HepG2 (cell line): ENCODE results near the gene C2orf80. TPM values are rescaled to one million over a fixed set of nuclear protein-coding genes. Genes with fewer than 3 reads are reported as not detected.
A peak's percentile ranks its signal among the peaks of the same experiment; 100 is the strongest.

Experiments used
- ATAD3A ChIP-seq: sonication (generic); formaldehyde crosslinking; IDR thresholded peaks from 2 replicates; pipeline ENCODE4 v1.4.0; 2020; ENCODE audit warnings: missing genetic modification reagents
- ATF7-NPFF ChIP-seq: sonication (generic); formaldehyde crosslinking; IDR thresholded peaks from 2 replicates; pipeline ENCODE4 v1.8.1; 2023; ENCODE audit warnings: mild to moderate bottlenecking, low read depth, missing genetic modification reagents, moderate library complexity
- DNMT3B ChIP-seq: conservative IDR thresholded peaks from 2 replicates; pipeline ENCODE4 v1.6.1; 2016; ENCODE audit warnings: missing biosample characterization, control low read depth
- E2F5 ChIP-seq: sonication (generic); formaldehyde crosslinking; conservative IDR thresholded peaks from 2 replicates; pipeline ENCODE4 v1.4.0; 2020; ENCODE audit warnings: missing genetic modification reagents
- HDAC1 ChIP-seq: sonication (generic); formaldehyde crosslinking; IDR thresholded peaks from 2 replicates; pipeline ENCODE4 v1.5.1; 2020; ENCODE audit warnings: mild to moderate bottlenecking, missing genetic modification reagents
- JUNB ChIP-seq: sonication (generic); formaldehyde crosslinking; IDR thresholded peaks from 2 replicates; pipeline ENCODE4 v1.8.0; 2022; ENCODE audit warnings: missing genetic modification reagents, mild to moderate bottlenecking, borderline replicate concordance
- MTERF4 ChIP-seq: sonication (generic); formaldehyde crosslinking; IDR thresholded peaks from 2 replicates; pipeline ENCODE4 v1.8.0; 2023; ENCODE audit warnings: mild to moderate bottlenecking, missing genetic modification reagents
- MTF1 ChIP-seq: sonication (generic); formaldehyde crosslinking; IDR thresholded peaks from 2 replicates; pipeline ENCODE4 v1.5.0; 2020; ENCODE audit warnings: missing genetic modification reagents
- NFKB2 ChIP-seq: sonication (generic); formaldehyde crosslinking; IDR thresholded peaks from 2 replicates; pipeline ENCODE4 v1.4.0; 2020; ENCODE audit warnings: missing genetic modification reagents, borderline replicate concordance
- NR0B2 ChIP-seq: sonication (generic); formaldehyde crosslinking; IDR thresholded peaks from 2 replicates; pipeline ENCODE4 v1.4.0; 2020; ENCODE audit warnings: mild to moderate bottlenecking, missing genetic modification reagents
- RAD21 ChIP-seq: fragments of 450-650 bp; formaldehyde crosslinking; IDR thresholded peaks from 2 replicates; pipeline ENCODE4 v1.5.0; 2020; ENCODE audit warnings: mild to moderate bottlenecking
- SMARCC2 ChIP-seq: fragments of 450-650 bp; IDR thresholded peaks from 2 replicates; pipeline ENCODE4 v1.6.1; 2017; ENCODE audit warnings: antibody characterized with exemption, mild to moderate bottlenecking
- SRF ChIP-seq: IDR thresholded peaks from 2 replicates; pipeline ENCODE4 v1.6.1; 2011; ENCODE audit warnings: mild to moderate bottlenecking, low read depth, low read length, moderate library complexity
- TFDP2 ChIP-seq: sonication (generic); formaldehyde crosslinking; IDR thresholded peaks from 2 replicates; pipeline ENCODE4 v1.4.0; 2020; ENCODE audit warnings: missing genetic modification reagents
- THAP8 ChIP-seq: sonication (generic); formaldehyde crosslinking; IDR thresholded peaks from 2 replicates; pipeline ENCODE4 v1.5.1; 2020; ENCODE audit warnings: missing genetic modification reagents, mild to moderate bottlenecking, borderline replicate concordance
- TOE1 ChIP-seq: sonication (generic); formaldehyde crosslinking; IDR thresholded peaks from 2 replicates; pipeline ENCODE4 v1.4.0; 2020; ENCODE audit warnings: mild to moderate bottlenecking, missing genetic modification reagents
- ZC3H4 ChIP-seq: sonication (generic); formaldehyde crosslinking; IDR thresholded peaks from 2 replicates; pipeline ENCODE4 v1.4.0; 2020; ENCODE audit warnings: missing genetic modification reagents, borderline replicate concordance
- ZNF180 ChIP-seq: sonication (generic); formaldehyde crosslinking; IDR thresholded peaks from 2 replicates; pipeline ENCODE4 v1.4.0; 2020; ENCODE audit warnings: low read depth, missing genetic modification reagents, borderline replicate concordance
- ZNF326 ChIP-seq: sonication (generic); formaldehyde crosslinking; IDR thresholded peaks from 2 replicates; pipeline ENCODE4 v1.4.0; 2020; ENCODE audit warnings: missing genetic modification reagents, borderline replicate concordance
- ZNF34 ChIP-seq: sonication (generic); formaldehyde crosslinking; IDR thresholded peaks from 2 replicates; pipeline ENCODE4 v1.4.0; 2020; ENCODE audit warnings: mild to moderate bottlenecking, missing genetic modification reagents, borderline replicate concordance
- ZNF354B ChIP-seq: sonication (generic); formaldehyde crosslinking; IDR thresholded peaks from 2 replicates; pipeline ENCODE4 v1.8.0; 2022; ENCODE audit warnings: mild to moderate bottlenecking, missing genetic modification reagents
- ZNF441 ChIP-seq: sonication (generic); formaldehyde crosslinking; IDR thresholded peaks from 2 replicates; pipeline ENCODE4 v1.7.0; 2021; ENCODE audit warnings: missing genetic modification reagents, borderline replicate concordance
- ZNF567 ChIP-seq: sonication (generic); formaldehyde crosslinking; IDR thresholded peaks from 2 replicates; pipeline ENCODE4 v1.8.1; 2023; ENCODE audit warnings: mild to moderate bottlenecking, missing genetic modification reagents, borderline replicate concordance
- ZNF589 ChIP-seq: sonication (generic); formaldehyde crosslinking; conservative IDR thresholded peaks from 2 replicates; pipeline ENCODE4 v1.8.0; 2022; ENCODE audit warnings: mild to moderate bottlenecking, moderate library complexity, missing genetic modification reagents
- ZNF605 ChIP-seq: sonication (generic); formaldehyde crosslinking; IDR thresholded peaks from 2 replicates; pipeline ENCODE4 v1.8.0; 2022; ENCODE audit warnings: mild to moderate bottlenecking, missing genetic modification reagents
- ZNF75D ChIP-seq: sonication (generic); formaldehyde crosslinking; IDR thresholded peaks from 2 replicates; pipeline ENCODE4 v1.8.1; 2023; ENCODE audit warnings: missing genetic modification reagents, mild to moderate bottlenecking, borderline replicate concordance
- ZNF790 ChIP-seq: sonication (generic); formaldehyde crosslinking; IDR thresholded peaks from 2 replicates; pipeline ENCODE4 v1.8.0; 2022; ENCODE audit warnings: missing genetic modification reagents, mild to moderate bottlenecking, borderline replicate concordance
- polyA plus RNA-seq, 8 experiments: library from polyadenylated mRNA; depleted of rRNA in 3 of 8; stranded (reverse) in 7 of 8; unstranded in 1 of 8; fragments of >200 nt; fragmentation: Illumina TruSeq in 4 of 8; extraction: Trizol in 4 of 8; gene quantifications; 2 replicates each; pipeline versions ENCODE4 v1.2.1 to v1.2.3, GENCODE V29; 2011 to 2016; ENCODE audit warnings: low read depth in 4 of 8, missing spikeins in 1 of 8, mixed read lengths in 1 of 8; ENCODE audit not compliant: insufficient read depth in 1 of 8
- total RNA-seq, 5 experiments: library from RNA; depleted of rRNA; stranded (reverse); fragments of >200 nt; fragmentation: Illumina TruSeq; extraction: Trizol; gene quantifications; 2 replicates each; pipeline ENCODE4 v1.2.3, GENCODE V29; 2016; ENCODE audit warnings: low read depth in 1 of 5

Gene C2orf80
- total and polyA plus RNA-seq, 2 of the 13 experiments (the other 11 are each of a cell fraction or from before 2014, with no cell fraction given), result not detected

- TF ChIP-seq THAP8 (CRISPR knock-in tag) (no peak), SRF (no peak), TFDP2 (peak; percentile 47), ZNF605 (CRISPR knock-in tag) (peak; percentile 54; the same call in 1 of the 2 replicates), ATAD3A (CRISPR knock-in tag) (no peak), JUNB (CRISPR knock-in tag) (no peak), E2F5 (CRISPR knock-in tag) (no peak), NFKB2 (no peak), ATF7-NPFF (CRISPR knock-in tag) (no peak), HDAC1 (peak; percentile 52; the same call in 1 of the 2 replicates), ZNF354B (CRISPR knock-in tag) (no peak), ZNF790 (CRISPR knock-in tag) (no peak), TOE1 (no peak), ZC3H4 (CRISPR knock-in tag) (no peak), ZNF589 (CRISPR knock-in tag) (no peak), DNMT3B (no peak), ZNF75D (CRISPR knock-in tag) (no peak), ZNF180 (CRISPR knock-in tag) (no peak), NR0B2 (no peak), ZNF34 (CRISPR knock-in tag) (no peak), ZNF567 (CRISPR knock-in tag) (no peak), MTF1 (no peak), MTERF4 (peak; percentile 46; the same call in 1 of the 2 replicates), ZNF441 (CRISPR knock-in tag) (no peak), RAD21 (CRISPR knock-in tag) (0 out of 2 replicates have a peak, but pooled peaks have one; percentile 13), ZNF326 (CRISPR knock-in tag) (no peak), SMARCC2 (no peak)
These were observed 53.8 kb downstream of the C2orf80 start (continued) for GRCh38 chr2:208135794-208136715.
